K562 (cell line): ENCODE measurements around the gene CSPG5. TPM values are rescaled to one million over a fixed set of nuclear protein-coding genes. Genes with fewer than 3 reads are reported as not detected.

ENCODE experiments used
- ATAC-seq: fragments of 200-7000 bp; cut with Tn5 transposase; 3 replicates; pipeline ENCODE4 v1.9.1; 2020; ENCODE audit warnings: moderate library complexity
- BruUV-seq: library from RNA; stranded (reverse); fragments of 400-500 nt; replicated peaks from 2 replicates; lab custom pipeline; 2021; lab: Mats Ljungman, UMichigan
- CTCF ChIA-PET: fragments of 300-600 bp; formaldehyde crosslinking; extraction: SDS; loops from one replicate; lab custom pipeline; 2021; ENCODE audit warnings: low intra/inter-chr PET ratio; lab: Yijun Ruan, JAX
- POLR2A ChIA-PET: fragments of 300-600, 350-650 bp; sonication (Branson Sonifier 250); formaldehyde crosslinking; extraction: SDS; loops from one replicate; lab custom pipeline; 2021; ENCODE audit warnings: antibody characterized with exemption, inconsistent platforms; lab: Yijun Ruan, JAX
- DNase-seq, 4 experiments: peaks; one replicate each; pipeline versions ENCODE4 v3.0.0 to v3.0.0-alpha.2; 2011 to 2018; ENCODE audit warnings: low spot score in 3 of 4, mixed read lengths in 3 of 4; ENCODE audit errors: extremely low read depth in 1 of 4
- FAIRE-seq: peaks from 2 replicates; lab custom pipeline; 2011; peaks lifted over from hg19 to GRCh38; lab: Jason Lieb, UNC
- H2AFZ ChIP-seq: 2 replicates; pipeline ENCODE4 v1.6.0; 2011; ENCODE audit warnings: low read depth, low read length, control low read depth, inconsistent platforms
- H3K27ac ChIP-seq: fragments of 200-600 bp; 3 replicates; pipeline ENCODE4 v1.8.0; 2011; ENCODE audit warnings: low read depth, mild to moderate bottlenecking, control low read depth, inconsistent platforms, low read length, moderate library complexity, mixed read lengths; ENCODE audit errors: extremely low read depth
- H3K27me3 ChIP-seq, 2 experiments: fragments of 300-600 bp in 1 of 2; 2 replicates in 1 of 2; 3 replicates in 1 of 2; pipeline versions ENCODE4 v1.6.0 to v1.8.0; 2011; ENCODE audit warnings: inconsistent platforms in 2 of 2, low read length in 2 of 2, mild to moderate bottlenecking in 1 of 2, mixed read lengths in 1 of 2, moderate library complexity in 1 of 2; ENCODE audit not compliant: control insufficient read depth in 2 of 2, insufficient read depth in 2 of 2
- H3K36me3 ChIP-seq: fragments of 300-600 bp; 3 replicates; pipeline ENCODE4 v1.8.0; 2011; ENCODE audit warnings: mild to moderate bottlenecking, low read length, inconsistent platforms; ENCODE audit not compliant: control insufficient read depth, insufficient read depth
- H3K4me1 ChIP-seq, 2 experiments: fragments of 200-600 bp in 1 of 2; replicated peaks in 1 of 2; 2 replicates in 1 of 2; 3 replicates in 1 of 2; pipeline versions ENCODE4 v1.5.1 to v1.8.0; 2011; ENCODE audit warnings: inconsistent platforms in 2 of 2, low read length in 2 of 2, mild to moderate bottlenecking in 1 of 2, mixed read lengths in 1 of 2, moderate library complexity in 1 of 2; ENCODE audit not compliant: control insufficient read depth in 2 of 2, insufficient read depth in 2 of 2
- H3K4me2 ChIP-seq: 2 replicates; pipeline ENCODE4 v1.6.1; 2011; ENCODE audit warnings: low read length, control low read depth, inconsistent platforms, mixed read lengths; ENCODE audit not compliant: insufficient read depth
- H3K4me3 ChIP-seq: fragments of 200-600 bp; sonication (generic), shearing (Covaris generic); 2 replicates; pipeline ENCODE4 v1.5.1; 2016; ENCODE audit warnings: control low read depth, inconsistent platforms
- H3K79me2 ChIP-seq: fragments of 200-600 bp; 3 replicates; pipeline ENCODE4 v1.8.0; 2011; ENCODE audit warnings: low read length, inconsistent platforms; ENCODE audit not compliant: control insufficient read depth, insufficient read depth
- H3K9ac ChIP-seq, 2 experiments: 2 replicates each; pipeline versions ENCODE4 v1.6.0 to v1.6.1; 2011; ENCODE audit warnings: low read depth in 2 of 2, low read length in 2 of 2, control low read depth in 1 of 2, inconsistent platforms in 1 of 2, mild to moderate bottlenecking in 1 of 2, mixed read lengths in 1 of 2; ENCODE audit not compliant: insufficient read depth in 1 of 2
- H3K9me1 ChIP-seq: one replicate; pipeline ENCODE4 v1.6.0; 2011; ENCODE audit warnings: inconsistent platforms, mild to moderate bottlenecking, low read length, moderate library complexity; ENCODE audit not compliant: control insufficient read depth, insufficient read depth
- H3K9me3 ChIP-seq: replicated peaks from 2 replicates; pipeline ENCODE4 v1.5.1; 2011; ENCODE audit warnings: low read depth, low read length, inconsistent platforms; ENCODE audit not compliant: control insufficient read depth, insufficient read depth
- H4K20me1 ChIP-seq: replicated peaks from 2 replicates; pipeline ENCODE4 v1.6.1; 2011; ENCODE audit warnings: low read length, inconsistent platforms, mixed read lengths; ENCODE audit not compliant: control insufficient read depth, insufficient read depth
- MITF ChIP-seq: IDR thresholded peaks from 2 replicates; pipeline ENCODE4 v1.6.1; 2014; ENCODE audit warnings: antibody characterized with exemption
- ZNF75A ChIP-seq: fragments of 450-650 bp; formaldehyde crosslinking; IDR thresholded peaks from 2 replicates; pipeline ENCODE4 v1.4.0; 2020; ENCODE audit warnings: mild to moderate bottlenecking
- ZNF778 ChIP-seq: fragments of 450-650 bp; formaldehyde crosslinking; IDR thresholded peaks from 2 replicates; pipeline ENCODE4 v1.4.0; 2020; ENCODE audit warnings: mild to moderate bottlenecking, moderate library complexity
- WGBS: fragments of 100-300 bp; shearing (Covaris generic); methylation state at CpG from one replicate; pipeline ENCODE4 v1.1.6; 2016; ENCODE audit warnings: low coverage, mixed read lengths; ENCODE audit not compliant: insufficient coverage; ENCODE audit errors: missing lambda C conversion rate; 5-methylcytosine and 5-hydroxymethylcytosine counted together
- in situ Hi-C: fragments of 300-500 bp; cut with MboI; formaldehyde crosslinking; loops from 4 replicates; pipeline ENCODE4 v1.15.0; 2018; ENCODE audit warnings: inconsistent platforms, mixed read lengths
- intact Hi-C: fragments of 100-400 bp; cut with micrococcal nuclease; formaldehyde crosslinking; loops from 2 replicates; pipeline ENCODE4 v1.14.2; 2022
- polyA plus RNA-seq, 8 experiments: library from polyadenylated mRNA; depleted of rRNA in 4 of 8; stranded (reverse) in 5 of 8; unstranded in 3 of 8; fragments of >200 nt; fragmentation: Nextera tagmentation in 2 of 8; fragmentation: Illumina TruSeq in 1 of 8; extraction: Ambion mirVana in 2 of 8; extraction: Trizol in 1 of 8; gene quantifications; 2 replicates each; pipeline versions ENCODE4 v1.2.1 to v1.2.3, GENCODE V29; 2011 to 2014; ENCODE audit warnings: inconsistent platforms in 1 of 8, missing spikeins in 1 of 8
- total RNA-seq, 7 experiments: library from RNA; depleted of rRNA in 6 of 7; stranded (reverse); fragments of >200 nt in 6 of 7; fragmentation: Illumina TruSeq in 2 of 7; extraction: Trizol in 2 of 7; gene quantifications; 2 replicates each; pipeline versions ENCODE4 v1.2.1 to v1.2.3, GENCODE V29; 2011 to 2021; ENCODE audit warnings: low replicate concordance in 1 of 7
- TF ChIP-seq, protein P1 (sequence below): fragments of 250-450 bp; sonication (Bioruptor Pico); IDR thresholded peaks from 2 replicates; pipeline ENCODE4 v1.4.0; 2020

Gene CSPG5
- total and polyA plus RNA-seq, 9 of the 15 experiments (the other 6 are each of a cell fraction or from before 2014, with no cell fraction given) = 0.06 to 3.3 (median 2.4) TPM

GRCh38 chr3:47525617-47526016 is 53.0 kb downstream of the CSPG5 start:
- CTCF ChIA-PET = no interaction called here
- no peak for TF ChIP-seq MITF
- no peak for TF ChIP-seq ZNF75A (CRISPR knock-in tag)
- TF ChIP-seq ZNF778 (CRISPR knock-in tag) = no peak
- TF ChIP-seq, protein P1, sequence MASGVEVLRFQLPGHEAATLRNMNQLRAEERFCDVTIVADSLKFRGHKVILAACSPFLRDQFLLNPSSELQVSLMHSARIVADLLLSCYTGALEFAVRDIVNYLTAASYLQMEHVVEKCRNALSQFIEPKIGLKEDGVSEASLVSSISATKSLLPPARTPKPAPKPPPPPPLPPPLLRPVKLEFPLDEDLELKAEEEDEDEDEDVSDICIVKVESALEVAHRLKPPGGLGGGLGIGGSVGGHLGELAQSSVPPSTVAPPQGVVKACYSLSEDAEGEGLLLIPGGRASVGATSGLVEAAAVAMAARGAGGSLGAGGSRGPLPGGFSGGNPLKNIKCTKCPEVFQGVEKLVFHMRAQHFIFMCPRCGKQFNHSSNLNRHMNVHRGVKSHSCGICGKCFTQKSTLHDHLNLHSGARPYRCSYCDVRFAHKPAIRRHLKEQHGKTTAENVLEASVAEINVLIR (CRISPR knock-in tag) = no peak
- in situ Hi-C loops = loop anchor here (10.0 kb wide), 1 partner anchor 629 kb away; no protein-coding TSS in a partner anchor
- BruUV-seq = no TSS peak
- H3K9me1 ChIP-seq = no peaks in the 10 kb centered on the region
- H3K27me3 ChIP-seq = no peaks in the 10 kb centered on the region
- no peak overlapping the region for H3K9ac ChIP-seq
- FAIRE-seq = no peak
- no peak overlapping the region for H3K4me3 ChIP-seq
- peaks cover 5 to 11% of the 10 kb centered on the region in 2 experiments; a peak in 4 of 5 replicates for H3K4me1 ChIP-seq
- intact Hi-C loops = loop anchor here (10.0 kb wide), 1 partner anchor 49 kb away; the partner anchor contains the start of gene CSPG5
- no peak for ATAC-seq
- H3K79me2 ChIP-seq = no peaks in the 10 kb centered on the region
- no peak for DNase-seq
- no peak overlapping the region for H3K4me2 ChIP-seq
- POLR2A ChIA-PET = interaction anchor here (0.7 kb wide), 1 partner anchor 78 kb away, joined by 4 read pairs; no protein-coding TSS in a partner anchor
- H3K9me3 ChIP-seq = peaks cover 3% of the 10 kb centered on the region
- no peaks in the 10 kb centered on the region for H3K36me3 ChIP-seq
- WGBS = 33% methylated on average over 4 of the region's 4 CpGs
- H2AFZ ChIP-seq = no peak overlapping the region
- no peaks in the 10 kb centered on the region for H4K20me1 ChIP-seq
- no peak overlapping the region for H3K27ac ChIP-seq
